Right lobe of liver (tissue), 6 donors: ENCODE measurements around the gene ERC2. TPM values are rescaled to one million over a fixed set of nuclear protein-coding genes. Genes with fewer than 3 reads are reported as not detected.

Source experiments
- ATAC-seq, 4 donors: fragments of 200-7000 bp; cut with Tn5 transposase; one replicate each; pipeline ENCODE4 v1.9.1; 2020; ENCODE audit warnings: mild to moderate bottlenecking in 4 of 4, moderate library complexity in 4 of 4
- DNase-seq, 3 donors: peaks; one replicate each; pipeline ENCODE4 v3.0.0-alpha.2; 2020
- H3K27ac ChIP-seq, 3 donors: fragments of 200-600 bp; one replicate each; pipeline ENCODE4 v1.8.0; 2022
- H3K27me3 ChIP-seq, 2 donors: fragments of 200-600 bp; one replicate each; pipeline ENCODE4 v1.8.0; 2022
- H3K36me3 ChIP-seq, 4 donors: fragments of 200-600 bp; sonication (generic) in 1 of 4; one replicate each; pipeline versions ENCODE4 v1.5.1 to v1.8.0; 2017 to 2022; ENCODE audit warnings: control low read depth in 1 of 4
- H3K4me1 ChIP-seq, 4 donors: fragments of 200-600 bp; sonication (generic) in 1 of 4; one replicate each; pipeline versions ENCODE4 v1.5.1 to v1.8.0; 2017 to 2022; ENCODE audit warnings: control low read depth in 1 of 4
- H3K4me3 ChIP-seq, 3 donors: fragments of 200-600 bp; one replicate each; pipeline ENCODE4 v1.8.0; 2022
- H3K9me3 ChIP-seq, 4 donors: fragments of 200-600 bp; sonication (generic) in 1 of 4; one replicate each; pipeline versions ENCODE4 v1.5.1 to v1.8.0; 2017 to 2022; ENCODE audit warnings: control low read depth in 1 of 4
- POLR2A ChIP-seq: fragments of 450-650 bp; IDR thresholded peaks from one replicate; pipeline ENCODE4 v1.6.1; 2017; ENCODE audit warnings: antibody characterized with exemption, mild to moderate bottlenecking
- WGBS: methylation state at CpG from one replicate; pipeline ENCODE4 v1.1.6; 2018; ENCODE audit warnings: low coverage, low lambda C conversion rate; ENCODE audit not compliant: insufficient coverage; ENCODE audit errors: missing lambda C conversion rate; 5-methylcytosine and 5-hydroxymethylcytosine counted together
- intact Hi-C, 2 donors: fragments of 100-400 bp; cut with DNase I; formaldehyde crosslinking; loops; one replicate each; pipeline versions ENCODE4 v1.11.2 to v1.14.1; 2022
- total RNA-seq, 6 experiments: library from RNA; depleted of rRNA in 2 of 6; stranded (reverse); fragments of >200 nt in 2 of 6; fragmentation: NEBNext Ultra II Directional in 3 of 6; extraction: Animal tissue kit (Norgen Biotek cat#: 25700) in 3 of 6; gene quantifications; one replicate each; pipeline versions ENCODE4 v1.1.0 to v1.2.4, GENCODE V29; 2016 to 2023
- TF ChIP-seq, protein P1 (sequence below), 4 donors: fragments of 200-600 bp in 3 of 4; fragments of 450-650 bp in 1 of 4; IDR thresholded peaks; one replicate each; pipeline versions ENCODE4 v1.5.1 to v1.8.0; 2016 to 2022; ENCODE audit warnings: antibody characterized with exemption in 4 of 4, mild to moderate bottlenecking in 2 of 4
- donor health status: DM: no; HTN: yes; CAD: no.
- donor health status: DM: no; HTN: no; CAD: no.
- donor health status: DM: no; HTN: no; CAD: no.
- donor health status: DM: no; HTN: yes; CAD: no.
- donor health status: DM: no; HTN: yes; CAD: no.

ERC2 gene
- total RNA-seq, 6 experiments from 2014 or later, result not detected

DNA sequence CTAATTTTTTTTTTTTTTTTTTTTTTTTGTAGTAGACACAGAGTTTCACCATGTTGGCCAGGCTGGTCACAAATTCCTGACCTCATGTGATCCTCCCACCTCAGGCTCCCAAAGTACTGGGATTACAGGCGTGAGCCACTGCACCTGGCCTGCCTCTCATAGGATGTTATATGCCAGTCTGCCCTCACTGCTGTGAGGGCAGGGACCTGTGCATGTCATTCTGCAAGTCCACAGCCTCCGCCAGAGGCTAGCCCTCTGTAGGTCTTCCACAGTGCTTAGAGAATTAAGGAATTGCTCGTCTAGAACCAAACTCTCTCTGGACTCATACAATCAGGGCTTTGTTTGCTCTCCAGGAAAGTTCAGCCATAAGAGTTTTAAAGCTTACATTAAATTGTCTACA is 817.3 kb downstream of the ERC2 start:
- Histone ChIP-seq H3K36me3 (no peaks in the 10 kb centered on the region), H3K4me1 (no peaks in the 10 kb centered on the region), H3K9me3 (no peaks in the 10 kb centered on the region), H3K4me3 (no peak overlapping the region), H3K27me3 (no peaks in the 10 kb centered on the region), H3K27ac (no peak overlapping the region)
- intact Hi-C loops, result no loop called here
- 80% methylated on average over 2 of the region's 3 CpGs for WGBS
- no peak for TF ChIP-seq POLR2A
- TF ChIP-seq, protein P1, sequence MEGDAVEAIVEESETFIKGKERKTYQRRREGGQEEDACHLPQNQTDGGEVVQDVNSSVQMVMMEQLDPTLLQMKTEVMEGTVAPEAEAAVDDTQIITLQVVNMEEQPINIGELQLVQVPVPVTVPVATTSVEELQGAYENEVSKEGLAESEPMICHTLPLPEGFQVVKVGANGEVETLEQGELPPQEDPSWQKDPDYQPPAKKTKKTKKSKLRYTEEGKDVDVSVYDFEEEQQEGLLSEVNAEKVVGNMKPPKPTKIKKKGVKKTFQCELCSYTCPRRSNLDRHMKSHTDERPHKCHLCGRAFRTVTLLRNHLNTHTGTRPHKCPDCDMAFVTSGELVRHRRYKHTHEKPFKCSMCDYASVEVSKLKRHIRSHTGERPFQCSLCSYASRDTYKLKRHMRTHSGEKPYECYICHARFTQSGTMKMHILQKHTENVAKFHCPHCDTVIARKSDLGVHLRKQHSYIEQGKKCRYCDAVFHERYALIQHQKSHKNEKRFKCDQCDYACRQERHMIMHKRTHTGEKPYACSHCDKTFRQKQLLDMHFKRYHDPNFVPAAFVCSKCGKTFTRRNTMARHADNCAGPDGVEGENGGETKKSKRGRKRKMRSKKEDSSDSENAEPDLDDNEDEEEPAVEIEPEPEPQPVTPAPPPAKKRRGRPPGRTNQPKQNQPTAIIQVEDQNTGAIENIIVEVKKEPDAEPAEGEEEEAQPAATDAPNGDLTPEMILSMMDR (IDR thresholded peaks at IDR 0.05), result no peak
- ATAC-seq (no peak), DNase-seq (no peak)

- H3K9me3 ChIP-seq, result no peaks in the 10 kb centered on the region
- H3K36me3 ChIP-seq, result no peaks in the 10 kb centered on the region
- DNase-seq (no peak), ATAC-seq (no peak)
- 100% methylated on average over 2 of the region's 4 CpGs for WGBS
- no peak overlapping the region for H3K4me3 ChIP-seq
- intact Hi-C loops, result no loop called here
- TF ChIP-seq POLR2A, result no peak
- TF ChIP-seq, protein P1 (IDR thresholded peaks at IDR 0.05), result no peak
- H3K27ac ChIP-seq, result no peak overlapping the region
- H3K27me3 ChIP-seq, result no peaks in the 10 kb centered on the region
- no peaks in the 10 kb centered on the region for H3K4me1 ChIP-seq
Observed at GRCh38 chr3:55650011-55650410, 818.3 kb downstream of the ERC2 start.

GRCh38 chr3:55649554-55649953 is 818.7 kb downstream of the ERC2 start:
- DNase-seq (no peak), ATAC-seq (no peak)
- no peak overlapping the region for H3K27ac ChIP-seq
- H3K4me3 ChIP-seq, result no peak overlapping the region
- no peaks in the 10 kb centered on the region for H3K4me1 ChIP-seq
- H3K9me3 ChIP-seq, result no peaks in the 10 kb centered on the region
- WGBS, result 74% methylated on average over 6 of the region's 6 CpGs
- no peaks in the 10 kb centered on the region for H3K27me3 ChIP-seq
- TF ChIP-seq, protein P1 (IDR thresholded peaks at IDR 0.05), result no peak
- no peak for TF ChIP-seq POLR2A
- intact Hi-C loops, result no loop called here
- no peaks in the 10 kb centered on the region for H3K36me3 ChIP-seq

DNA sequence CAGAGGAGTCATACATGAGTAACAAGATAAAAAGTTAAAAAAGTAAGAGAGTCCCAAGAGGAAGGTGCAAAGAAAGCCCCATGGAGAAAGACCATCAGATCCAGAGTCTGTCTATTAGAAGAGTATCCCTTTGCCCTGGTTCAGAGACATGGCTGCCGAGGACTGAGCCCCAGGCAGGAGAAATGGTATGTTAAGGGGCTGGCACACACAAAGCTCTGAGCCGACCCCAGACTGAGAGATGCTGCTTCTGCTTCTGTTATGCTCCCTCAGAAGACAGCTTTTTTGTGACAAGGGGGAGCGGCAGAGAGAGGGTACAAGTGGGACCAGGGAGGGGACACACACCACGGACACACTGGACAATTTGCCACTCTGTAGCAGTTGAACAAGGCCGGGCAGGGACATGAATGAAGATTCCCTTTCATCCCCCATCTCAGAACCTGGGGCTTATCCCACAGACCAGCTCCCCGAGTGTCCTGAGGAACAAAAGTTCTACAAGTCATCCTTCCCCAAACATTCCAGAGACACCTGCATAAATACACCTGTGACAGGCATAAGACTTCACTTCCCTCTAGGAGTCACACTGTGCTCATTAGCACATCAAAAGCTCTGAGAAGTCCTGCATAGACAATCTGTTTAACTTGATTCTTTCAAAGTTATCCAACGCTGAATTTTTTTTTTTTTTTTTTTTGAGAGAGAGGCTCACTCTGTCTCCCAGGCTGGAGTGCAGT is 819.5 kb downstream of the ERC2 start:
- Histone ChIP-seq H3K4me3 (no peak overlapping the region), H3K27ac (no peak overlapping the region), H3K9me3 (no peaks in the 10 kb centered on the region), H3K36me3 (no peaks in the 10 kb centered on the region), H3K4me1 (no peaks in the 10 kb centered on the region), H3K27me3 (no peaks in the 10 kb centered on the region)
- DNase-seq (no peak), ATAC-seq (no peak)
- intact Hi-C loops, result no loop called here
- no peak for TF ChIP-seq POLR2A
- TF ChIP-seq, protein P1 (IDR thresholded peaks at IDR 0.05), result no peak
- 41% methylated on average over 2 of the region's 7 CpGs for WGBS
